Rectal smooth muscle tissue (tissue), 1 donor: ENCODE measurements around the gene SMOC2.

Source experiments
- H3K27ac ChIP-seq: one replicate; pipeline ENCODE4 v1.7.0; 2013; ENCODE audit warnings: low read depth, low read length, inconsistent platforms
- H3K27me3 ChIP-seq: one replicate; pipeline ENCODE4 v1.7.0; 2013; ENCODE audit warnings: low read length; ENCODE audit not compliant: control insufficient read depth, insufficient read depth
- H3K36me3 ChIP-seq: one replicate; pipeline ENCODE4 v1.7.0; 2013; ENCODE audit warnings: low read length; ENCODE audit not compliant: control insufficient read depth, insufficient read depth
- H3K4me1 ChIP-seq: one replicate; pipeline ENCODE4 v1.7.0; 2013; ENCODE audit warnings: low read length; ENCODE audit not compliant: control insufficient read depth, insufficient read depth
- H3K4me3 ChIP-seq: one replicate; pipeline ENCODE4 v1.7.0; 2013; ENCODE audit warnings: low read length
- H3K9ac ChIP-seq: one replicate; pipeline ENCODE4 v1.7.0; 2013; ENCODE audit warnings: low read length

SMOC2 gene

GRCh38 chr6:168709991-168710390, 269.0 kb downstream of the SMOC2 start:
- Histone ChIP-seq H3K36me3 (no peaks in the 10 kb centered on the region), H3K27me3 (no peaks in the 10 kb centered on the region), H3K4me3 (no peak overlapping the region), H3K4me1 (peaks cover 3% of the 10 kb centered on the region), H3K9ac (no peak overlapping the region), H3K27ac (no peak overlapping the region)

DNA sequence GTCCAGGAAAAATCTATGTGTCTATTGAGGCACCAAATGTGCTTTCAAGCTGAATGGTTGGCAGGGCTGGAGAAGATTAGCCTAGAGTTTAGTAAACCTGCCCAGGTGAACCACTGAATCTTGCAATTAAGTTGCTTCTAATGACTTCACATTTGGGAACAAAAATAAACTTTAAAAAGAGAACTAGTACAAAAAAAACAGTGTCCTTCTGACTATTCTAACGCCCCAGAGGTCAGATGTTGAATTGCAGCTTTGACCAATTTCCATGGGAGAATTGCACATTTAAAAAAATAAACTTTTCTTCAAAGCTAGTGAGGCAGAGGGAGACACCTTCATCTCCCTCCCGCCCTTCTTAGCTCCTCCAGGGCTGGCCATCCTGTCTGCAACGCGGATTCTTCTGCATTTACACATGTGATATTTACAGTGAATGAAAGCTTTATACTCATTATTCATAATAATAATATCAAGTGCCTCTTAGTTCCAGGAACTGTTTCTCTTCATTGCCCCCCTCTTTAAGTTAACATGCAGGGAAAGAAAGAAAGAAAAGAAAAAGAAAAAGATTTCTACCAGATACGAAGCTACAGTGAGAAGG, 270.2 kb downstream of the SMOC2 start:
- Histone ChIP-seq H3K9ac (no peak overlapping the region), H3K36me3 (no peaks in the 10 kb centered on the region), H3K27ac (no peak overlapping the region), H3K4me3 (no peak overlapping the region), H3K4me1 (peaks cover 3% of the 10 kb centered on the region), H3K27me3 (no peaks in the 10 kb centered on the region)

DNA sequence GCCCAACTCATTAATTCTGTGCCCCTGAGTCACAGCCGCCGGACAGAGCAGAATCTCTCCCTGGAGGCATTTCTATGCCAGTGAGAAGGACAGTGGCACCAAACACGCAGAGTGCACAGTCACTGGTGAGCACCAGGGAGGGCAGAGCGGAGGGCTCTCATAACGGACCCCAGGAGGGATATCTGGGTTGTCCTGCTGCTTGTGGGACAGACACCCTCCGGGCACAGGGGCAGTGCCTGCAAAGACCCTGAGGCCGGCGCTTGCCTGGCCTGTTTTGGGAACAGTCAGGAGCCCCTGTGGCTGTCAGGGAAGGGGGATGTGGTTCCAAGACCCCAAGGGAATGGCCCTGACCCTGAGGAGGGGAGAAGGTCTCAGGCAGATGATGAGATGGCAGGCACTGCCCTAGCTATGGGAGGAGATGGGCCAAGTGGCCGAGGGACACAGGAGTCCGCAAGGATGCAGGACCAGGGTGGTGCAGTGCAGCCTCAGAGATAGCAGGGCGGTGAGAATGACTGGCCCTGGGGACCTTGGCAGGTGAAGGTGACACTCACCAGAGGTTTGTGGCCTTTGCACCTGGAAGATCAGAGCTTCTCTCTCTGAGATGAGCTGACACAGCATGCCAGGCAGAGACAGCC, 270.8 kb downstream of the SMOC2 start:
- Histone ChIP-seq H3K4me3 (no peak overlapping the region), H3K27me3 (no peaks in the 10 kb centered on the region), H3K36me3 (no peaks in the 10 kb centered on the region), H3K4me1 (peaks cover 3% of the 10 kb centered on the region), H3K27ac (no peak overlapping the region), H3K9ac (no peak overlapping the region)

DNA sequence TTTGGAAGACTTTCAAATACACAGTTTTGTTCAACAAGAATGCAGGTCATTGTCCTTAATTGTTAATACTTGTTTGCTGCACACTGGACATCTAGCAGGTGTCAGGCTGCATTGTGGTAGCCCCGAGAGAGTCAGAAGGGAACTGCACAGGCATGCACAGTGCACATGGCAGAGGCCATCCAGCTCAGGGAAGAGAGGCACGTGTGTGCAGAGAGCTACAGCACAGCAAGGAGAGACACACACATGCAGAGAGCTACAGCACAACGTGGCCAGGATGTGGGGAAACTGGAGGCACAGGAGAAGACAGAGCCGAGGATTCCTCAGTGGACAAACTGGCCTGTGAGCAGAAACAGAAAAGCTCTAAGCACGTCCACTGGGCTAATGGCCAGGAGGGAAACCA, 272.0 kb downstream of the SMOC2 start:
- Histone ChIP-seq H3K27me3 (no peaks in the 10 kb centered on the region), H3K36me3 (no peaks in the 10 kb centered on the region), H3K9ac (no peak overlapping the region), H3K4me1 (peaks cover 3% of the 10 kb centered on the region), H3K27ac (no peak overlapping the region), H3K4me3 (no peak overlapping the region)

DNA sequence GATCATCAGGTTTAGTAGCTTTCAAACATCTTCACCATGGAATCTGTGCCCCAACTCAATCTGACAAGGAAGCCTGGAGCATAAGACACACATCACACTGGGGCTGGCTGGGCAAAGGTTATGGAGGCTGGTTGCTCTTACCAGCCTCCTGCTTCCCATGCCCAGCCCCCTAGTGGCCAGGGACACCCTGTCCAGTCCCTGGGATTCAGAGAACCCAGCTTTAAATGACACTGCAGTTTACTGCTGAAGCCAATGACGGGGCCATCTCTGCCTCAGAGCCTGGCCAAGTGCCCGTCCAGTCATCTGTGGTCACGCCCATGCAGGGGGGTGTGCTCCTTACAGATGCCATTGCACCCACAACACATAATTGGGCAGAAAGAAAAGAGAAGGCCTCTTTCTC, 272.9 kb downstream of the SMOC2 start:
- Histone ChIP-seq H3K36me3 (no peaks in the 10 kb centered on the region), H3K27me3 (no peaks in the 10 kb centered on the region), H3K9ac (no peak overlapping the region), H3K27ac (no peak overlapping the region), H3K4me3 (no peak overlapping the region), H3K4me1 (peaks cover 2% of the 10 kb centered on the region)

DNA sequence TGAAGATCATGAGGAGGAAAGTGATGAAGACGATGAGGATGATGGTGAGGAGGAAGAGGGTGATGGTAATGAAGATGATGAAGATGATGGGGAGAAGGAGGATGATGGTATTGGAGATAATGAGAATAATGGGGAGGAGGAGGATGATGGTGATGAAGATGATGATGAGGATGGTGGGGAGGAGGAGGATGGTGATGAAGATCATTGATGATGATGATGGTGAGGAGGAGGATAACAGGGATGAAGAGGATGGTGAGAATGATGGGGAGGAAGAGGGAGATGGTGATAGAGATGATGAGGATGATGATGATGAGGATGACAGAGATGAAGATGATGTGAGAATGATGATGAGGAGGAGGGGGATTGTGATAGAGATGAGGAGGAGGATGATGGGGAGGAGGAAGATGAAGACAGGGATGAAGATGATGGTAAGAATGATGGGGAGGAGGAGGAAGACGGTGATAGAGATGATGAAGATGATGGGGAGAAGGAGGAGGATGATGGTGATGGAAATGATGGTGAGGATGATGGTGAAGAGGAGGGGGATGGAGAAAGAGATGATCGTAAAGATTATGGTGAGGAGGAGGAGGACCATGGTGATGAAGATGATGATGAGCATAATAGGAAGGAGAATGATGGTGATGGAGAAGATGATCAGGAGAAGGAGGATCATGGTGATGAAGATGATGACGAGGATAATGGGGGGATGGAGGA, 273.7 kb downstream of the SMOC2 start:
- H3K4me3 ChIP-seq: no peak overlapping the region
- H3K9ac ChIP-seq: no peak overlapping the region
- no peaks in the 10 kb centered on the region for H3K4me1 ChIP-seq
- H3K27me3 ChIP-seq: no peaks in the 10 kb centered on the region
- no peak overlapping the region for H3K27ac ChIP-seq
- no peaks in the 10 kb centered on the region for H3K36me3 ChIP-seq

GRCh38 chr6:168715643-168716481, 274.9 kb downstream of the SMOC2 start:
- H3K27me3 ChIP-seq: no peaks in the 10 kb centered on the region
- no peaks in the 10 kb centered on the region for H3K36me3 ChIP-seq
- no peak overlapping the region for H3K9ac ChIP-seq
- H3K27ac ChIP-seq: no peak overlapping the region
- no peak overlapping the region for H3K4me3 ChIP-seq
- no peaks in the 10 kb centered on the region for H3K4me1 ChIP-seq

- Histone ChIP-seq H3K27me3 (no peaks in the 10 kb centered on the region), H3K4me1 (no peaks in the 10 kb centered on the region), H3K27ac (no peak overlapping the region), H3K9ac (no peak overlapping the region), H3K36me3 (no peaks in the 10 kb centered on the region), H3K4me3 (no peak overlapping the region)
These were observed 275.6 kb downstream of the SMOC2 start for GRCh38 chr6:168716581-168716980.

- Histone ChIP-seq H3K27ac (no peak overlapping the region), H3K4me3 (no peak overlapping the region), H3K4me1 (no peaks in the 10 kb centered on the region), H3K9ac (no peak overlapping the region), H3K36me3 (no peaks in the 10 kb centered on the region), H3K27me3 (no peaks in the 10 kb centered on the region)
These were observed 276.5 kb downstream of the SMOC2 start for GRCh38 chr6:168717491-168717890.
